Measurements from ENCODE around the gene IFI27L2.

Gene IFI27L2

DNA sequence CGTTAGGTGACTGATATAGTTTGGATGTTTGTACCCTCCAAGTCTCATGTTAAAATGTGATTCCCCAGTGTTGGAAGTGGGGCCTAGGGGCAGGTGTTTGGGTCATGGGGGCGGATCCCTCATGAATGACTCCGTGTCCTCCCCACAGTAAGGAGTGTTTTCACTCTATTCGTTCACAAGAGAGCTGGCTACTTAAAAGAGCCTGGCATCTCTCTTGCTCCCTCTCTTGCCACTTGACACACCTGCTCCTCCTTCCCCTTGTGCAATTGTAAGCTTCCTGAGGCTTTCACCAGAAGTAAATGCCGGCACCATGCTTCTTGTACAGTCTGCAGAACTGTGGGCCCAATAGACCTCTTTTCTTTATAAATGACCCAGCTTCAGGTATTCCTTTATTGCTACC is 2.6 kb downstream of the IFI27L2 start:
- DNase-seq (ENCODE audit: low spot score): no peak
- TF ChIP-seq, protein P1, sequence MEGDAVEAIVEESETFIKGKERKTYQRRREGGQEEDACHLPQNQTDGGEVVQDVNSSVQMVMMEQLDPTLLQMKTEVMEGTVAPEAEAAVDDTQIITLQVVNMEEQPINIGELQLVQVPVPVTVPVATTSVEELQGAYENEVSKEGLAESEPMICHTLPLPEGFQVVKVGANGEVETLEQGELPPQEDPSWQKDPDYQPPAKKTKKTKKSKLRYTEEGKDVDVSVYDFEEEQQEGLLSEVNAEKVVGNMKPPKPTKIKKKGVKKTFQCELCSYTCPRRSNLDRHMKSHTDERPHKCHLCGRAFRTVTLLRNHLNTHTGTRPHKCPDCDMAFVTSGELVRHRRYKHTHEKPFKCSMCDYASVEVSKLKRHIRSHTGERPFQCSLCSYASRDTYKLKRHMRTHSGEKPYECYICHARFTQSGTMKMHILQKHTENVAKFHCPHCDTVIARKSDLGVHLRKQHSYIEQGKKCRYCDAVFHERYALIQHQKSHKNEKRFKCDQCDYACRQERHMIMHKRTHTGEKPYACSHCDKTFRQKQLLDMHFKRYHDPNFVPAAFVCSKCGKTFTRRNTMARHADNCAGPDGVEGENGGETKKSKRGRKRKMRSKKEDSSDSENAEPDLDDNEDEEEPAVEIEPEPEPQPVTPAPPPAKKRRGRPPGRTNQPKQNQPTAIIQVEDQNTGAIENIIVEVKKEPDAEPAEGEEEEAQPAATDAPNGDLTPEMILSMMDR (conservative IDR thresholded peaks at IDR 0.05; ENCODE audit: low read depth): no peak
- ChIA-PET POLR2A (ENCODE audit: low non-redundant PET) (no interaction called here), CTCF (interaction anchor here (0.9 kb wide), 1 partner anchor 21 kb away, joined by 3 read pairs; no protein-coding TSS in a partner anchor)
- H3K27ac ChIP-seq: no peak overlapping the region

DNA sequence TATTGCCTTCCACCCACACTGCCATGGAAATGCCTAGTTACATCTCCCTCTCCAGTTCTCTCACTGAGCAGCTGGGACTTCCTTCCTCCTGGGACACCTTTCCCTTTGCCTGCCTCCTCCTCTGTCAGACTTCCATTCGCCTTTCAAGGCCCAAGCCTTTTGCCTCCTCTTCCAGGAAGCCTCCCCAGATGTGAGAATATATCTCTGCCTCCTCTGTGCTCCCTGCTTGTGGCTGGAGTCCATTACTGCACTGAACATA is 3.1 kb downstream of the IFI27L2 start:
- TF ChIP-seq, protein P1 (conservative IDR thresholded peaks at IDR 0.05; ENCODE audit: low read depth): no peak
- CTCF ChIA-PET: interaction anchor here (0.9 kb wide), 1 partner anchor 21 kb away, joined by 3 read pairs; no protein-coding TSS in a partner anchor
- no peak for DNase-seq (ENCODE audit: low spot score)
- H3K27ac ChIP-seq: no peak overlapping the region
- POLR2A ChIA-PET (ENCODE audit: low non-redundant PET): no interaction called here

DNA sequence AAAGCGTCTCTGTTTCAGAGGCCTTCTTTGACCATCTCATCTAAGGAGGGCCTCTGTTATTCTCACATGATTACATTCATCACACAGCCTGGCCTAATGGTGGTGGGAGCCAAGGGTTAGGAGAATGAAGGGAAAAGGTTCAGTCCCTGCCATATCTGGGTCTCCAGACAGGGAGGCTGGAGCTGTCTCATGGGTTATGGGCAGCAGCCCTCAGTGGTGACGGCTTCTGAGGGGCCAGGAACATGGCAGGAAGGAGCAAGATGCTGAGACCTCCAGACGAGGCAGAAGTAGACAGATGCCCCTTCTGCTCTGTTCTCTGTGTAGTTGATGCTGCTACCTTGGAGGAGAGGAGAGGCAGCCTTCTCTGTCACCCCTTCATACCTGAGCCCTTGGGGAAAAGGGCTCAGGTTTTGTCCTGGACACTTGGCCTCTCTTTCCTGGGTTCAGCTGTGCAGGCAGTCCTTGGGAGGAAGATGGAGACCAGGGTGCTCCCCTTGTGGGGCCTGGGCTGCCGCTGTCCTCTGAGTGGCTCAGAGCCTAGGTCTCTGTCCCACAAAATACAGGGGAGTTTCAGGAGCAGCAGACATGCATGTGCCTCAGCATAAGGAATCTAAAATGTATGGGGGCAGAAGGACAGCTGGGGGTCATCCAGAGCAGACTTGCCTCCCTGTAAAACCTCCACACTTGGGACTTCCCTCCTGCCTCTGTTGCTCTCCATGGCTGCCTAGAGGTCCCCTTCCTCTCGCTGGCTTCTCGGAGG is 3.6 kb downstream of the IFI27L2 start:
- CTCF ChIA-PET: no interaction called here
- POLR2A ChIA-PET (ENCODE audit: low non-redundant PET): no interaction called here
- no peak for DNase-seq (ENCODE audit: low spot score)
- H3K27ac ChIP-seq: no peak overlapping the region
- TF ChIP-seq, protein P1 (conservative IDR thresholded peaks at IDR 0.05; ENCODE audit: low read depth): no peak

DNA sequence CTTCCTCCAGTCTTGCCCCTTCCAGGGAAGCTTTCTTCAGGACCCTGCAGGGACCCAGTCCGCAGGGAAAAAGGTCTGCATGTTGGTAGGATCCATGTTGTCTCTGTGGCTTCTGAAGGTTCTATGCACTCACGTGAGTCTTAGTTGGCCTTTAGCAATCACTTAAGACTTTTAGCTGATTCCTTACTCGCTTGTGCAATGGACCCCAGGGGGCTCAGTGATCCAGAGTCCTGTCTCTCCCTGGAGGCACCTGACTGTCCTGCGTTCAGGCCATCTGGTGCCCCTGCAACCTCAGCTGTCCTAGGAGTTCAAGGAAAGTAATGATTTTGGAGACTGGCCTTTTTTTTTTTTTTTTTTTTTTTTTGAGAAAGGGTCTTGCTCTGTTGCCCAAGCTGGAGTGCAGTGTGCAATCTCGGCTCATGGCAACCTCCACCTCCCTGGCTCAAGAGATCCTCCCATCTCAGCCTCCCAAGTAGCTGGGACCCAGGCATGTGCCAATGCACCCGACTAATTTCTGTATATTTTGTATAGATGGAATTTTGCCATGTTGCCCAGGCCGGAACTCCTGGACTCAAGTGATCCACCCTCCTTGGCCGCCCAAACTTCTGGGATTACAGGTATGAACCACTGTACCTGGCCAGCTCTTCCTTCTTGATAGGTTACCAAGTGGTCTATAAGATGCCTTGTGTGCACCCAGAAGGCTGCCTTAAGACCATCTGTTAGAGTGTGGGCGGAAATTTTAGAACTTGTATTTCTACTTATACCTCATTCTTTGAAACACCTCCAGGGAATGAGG is 4.6 kb downstream of the IFI27L2 start:
- no peak overlapping the region for H3K27ac ChIP-seq
- DNase-seq (ENCODE audit: low spot score): no peak
- TF ChIP-seq, protein P1 (conservative IDR thresholded peaks at IDR 0.05; ENCODE audit: low read depth): no peak
- ChIA-PET POLR2A (ENCODE audit: low non-redundant PET) (no interaction called here), CTCF (interaction anchor here (1.4 kb wide), 1 partner anchor 12 kb away, joined by 5 read pairs; no protein-coding TSS in a partner anchor)

DNA sequence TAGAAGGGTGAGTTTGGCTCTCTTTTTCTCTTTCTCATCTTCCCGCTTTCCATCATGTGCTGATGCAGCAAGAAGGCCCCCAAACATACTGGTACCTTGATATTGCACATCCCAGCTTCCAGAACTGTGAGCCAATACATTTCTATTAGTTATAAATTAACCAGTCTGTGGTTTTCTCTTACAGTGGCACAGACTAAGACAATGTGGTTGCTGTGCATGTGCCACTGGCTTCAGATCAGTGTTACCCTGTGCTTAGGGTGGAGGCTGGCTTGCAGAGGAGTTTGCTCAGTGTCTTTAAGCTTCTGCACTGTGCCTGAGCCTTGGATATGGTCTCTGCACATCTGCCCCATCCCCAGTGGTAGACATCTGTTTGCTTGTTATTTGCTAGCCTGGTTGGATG is 5.5 kb downstream of the IFI27L2 start:
- no peak for DNase-seq (ENCODE audit: low spot score)
- CTCF ChIA-PET: interaction anchor here (1.4 kb wide), 1 partner anchor 13 kb away, joined by 5 read pairs; no protein-coding TSS in a partner anchor
- no peak overlapping the region for H3K27ac ChIP-seq
- TF ChIP-seq, protein P1 (conservative IDR thresholded peaks at IDR 0.05; ENCODE audit: low read depth): no peak
- POLR2A ChIA-PET (ENCODE audit: low non-redundant PET): no interaction called here

DNA sequence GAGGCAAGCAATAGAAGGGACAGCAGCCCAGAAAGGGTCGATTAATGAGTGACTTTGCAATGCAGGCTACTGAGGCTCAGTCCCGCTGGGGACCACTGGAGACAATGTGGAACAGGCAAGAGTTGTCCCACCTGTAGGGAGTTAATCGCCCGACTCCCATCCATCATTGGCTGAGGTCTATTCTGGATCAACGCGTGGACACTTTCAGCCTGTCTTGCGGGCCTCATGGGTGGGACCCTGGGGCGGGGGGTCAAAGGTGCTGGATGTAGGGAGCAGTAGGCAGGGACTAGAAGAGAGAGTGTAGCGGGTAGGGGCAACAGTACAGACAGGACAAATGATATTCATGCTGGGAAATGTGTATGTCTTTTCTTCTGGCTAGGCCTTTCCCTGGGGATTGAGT is 6.1 kb downstream of the IFI27L2 start:
- no peak for DNase-seq (ENCODE audit: low spot score)
- ChIA-PET POLR2A (ENCODE audit: low non-redundant PET) (no interaction called here), CTCF (no interaction called here)
- H3K27ac ChIP-seq: no peak overlapping the region
- TF ChIP-seq, protein P1 (conservative IDR thresholded peaks at IDR 0.05; ENCODE audit: low read depth): no peak
